GDM1 (cell line): Measurements from ENCODE around the gene DBH.

Experiments
- DNase-seq: peaks from one replicate; lab custom pipeline; 2025; lab: John Stamatoyannopoulos, UW

Gene DBH

GRCh38 chr9:133635533-133636531, at the start of gene DBH:
DBH (plus strand) TSS chr9:133636363; CDS start chr9:133636372, 9 bp downstream.
- DNase-seq: no peak

GRCh38 chr9:133587051-133587450, 49.1 kb upstream of the DBH start:
- DNase-seq: no peak

- DNase-seq: no peak
These were observed 48.7 kb upstream of the DBH start for GRCh38 chr9:133587466-133587865.

- DNase-seq: no peak
These were observed 46.5 kb upstream of the DBH start for GRCh38 chr9:133589454-133590227.

- no peak for DNase-seq
These were observed 45.8 kb upstream of the DBH start for GRCh38 chr9:133590231-133590855.

- no peak for DNase-seq
These were observed 44.9 kb upstream of the DBH start for GRCh38 chr9:133591116-133591910.

- no peak for DNase-seq
These were observed 44.2 kb upstream of the DBH start for GRCh38 chr9:133591985-133592384.

GRCh38 chr9:133592731-133593409, 43.3 kb upstream of the DBH start:
- no peak for DNase-seq

- DNase-seq: no peak
These were observed 42.4 kb upstream of the DBH start for GRCh38 chr9:133593587-133594253.

GRCh38 chr9:133594310-133594709, 41.9 kb upstream of the DBH start:
- DNase-seq: no peak

GRCh38 chr9:133595910-133596309, 40.3 kb upstream of the DBH start:
- no peak for DNase-seq

- DNase-seq: no peak
These were observed 38.7 kb upstream of the DBH start for GRCh38 chr9:133597316-133597957.

- DNase-seq: no peak
These were observed 37.2 kb upstream of the DBH start for GRCh38 chr9:133598978-133599377.

GRCh38 chr9:133599470-133600173, 36.5 kb upstream of the DBH start:
- no peak for DNase-seq

GRCh38 chr9:133600739-133601138, 35.4 kb upstream of the DBH start:
- DNase-seq: no peak

- no peak for DNase-seq
These were observed 34.4 kb upstream of the DBH start for GRCh38 chr9:133601746-133602145.

- no peak for DNase-seq
These were observed 33.9 kb upstream of the DBH start for GRCh38 chr9:133602277-133602676.

GRCh38 chr9:133603135-133603927, 32.8 kb upstream of the DBH start:
- DNase-seq: no peak
